HG03196 (cell line): ENCODE data around the gene RICTOR.
"Not testable (repeated sequence)": the region's sequence is repeated elsewhere in the genome, so short reads cannot be mapped to it uniquely, and the experiment has no call there.

ENCODE experiments used
- ATAC-seq: cut with Tn5 transposase; IDR thresholded peaks from one replicate; pipeline ENCODE4 v1.9.1; 2021; ENCODE audit not compliant: unreplicated experiment

The RICTOR gene

DNA sequence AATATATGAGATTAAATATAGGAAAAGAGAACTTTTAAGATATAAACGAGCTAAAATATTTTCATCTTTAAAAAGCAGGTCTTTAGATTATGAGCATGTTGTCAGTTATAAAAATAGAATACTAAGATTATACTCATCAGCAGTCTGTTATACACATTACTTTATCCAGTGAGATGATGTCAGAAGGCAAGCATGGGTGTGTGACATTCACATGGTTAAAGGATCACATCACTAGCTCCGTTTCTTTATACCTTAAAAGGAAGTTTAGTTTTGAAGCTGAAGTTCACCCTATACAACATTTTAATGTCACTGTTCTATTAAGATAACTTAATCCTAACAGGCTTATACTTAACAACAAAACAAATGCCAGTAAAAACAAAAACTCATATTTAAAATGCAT, 59.6 kb downstream of the RICTOR start:
- no peak for ATAC-seq

DNA sequence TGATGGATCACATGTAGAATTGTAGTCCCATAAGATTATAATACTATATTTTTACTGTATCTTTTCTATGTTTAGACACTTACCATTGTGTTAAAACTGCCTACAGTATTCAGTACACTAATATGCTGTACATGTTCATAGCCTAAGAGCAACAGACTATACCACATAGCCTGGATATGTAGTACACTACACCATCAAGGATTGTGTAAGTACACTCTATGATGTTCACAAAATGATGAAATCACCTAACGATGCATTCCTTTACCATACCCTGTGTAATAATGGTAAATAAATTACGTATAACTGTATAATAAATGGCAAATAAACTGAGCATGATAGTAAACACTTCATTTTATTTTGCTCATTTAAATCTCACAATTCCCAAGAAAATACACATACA, 60.3 kb downstream of the RICTOR start:
- no peak for ATAC-seq

DNA sequence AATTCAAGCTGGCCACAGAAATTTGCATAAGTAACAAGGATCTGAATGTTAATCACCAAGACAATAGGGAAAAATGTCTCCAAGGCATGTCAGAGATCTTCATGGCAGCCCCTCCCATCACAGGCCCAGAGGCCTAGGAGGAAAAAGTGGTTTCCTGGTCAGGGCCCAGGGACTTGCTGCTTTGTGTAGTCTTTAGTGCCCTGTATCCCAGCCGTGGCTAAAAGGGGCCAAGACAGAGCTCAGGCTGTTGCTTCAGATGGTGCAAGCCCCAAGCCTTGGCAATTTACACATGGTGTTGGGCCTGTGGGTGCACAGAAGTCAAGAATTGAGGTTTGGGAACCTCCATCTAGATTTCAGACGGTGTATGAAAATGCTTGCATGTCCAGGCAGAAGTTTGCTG, 63.2 kb downstream of the RICTOR start:
- ATAC-seq, result not testable (repeated sequence)

DNA sequence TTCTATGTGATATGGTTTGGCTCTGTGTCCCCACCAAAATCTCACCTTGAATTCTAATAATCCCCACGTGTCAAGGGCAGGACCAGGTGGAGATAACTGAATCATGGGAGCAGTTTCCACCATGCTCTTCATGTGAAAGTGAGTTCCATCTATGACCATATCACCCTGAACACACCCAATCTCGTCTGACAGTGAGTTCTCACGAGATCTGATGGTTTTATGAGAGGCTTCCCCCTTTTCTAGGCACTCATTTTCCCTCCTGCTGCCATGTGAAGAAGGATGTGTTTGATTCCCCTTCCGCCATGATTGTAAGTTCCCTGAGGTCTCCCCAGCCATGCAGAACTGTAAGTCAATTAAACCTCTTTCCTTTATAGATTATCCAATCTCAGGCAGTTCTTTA, 64.2 kb downstream of the RICTOR start:
- ATAC-seq, result no peak

DNA sequence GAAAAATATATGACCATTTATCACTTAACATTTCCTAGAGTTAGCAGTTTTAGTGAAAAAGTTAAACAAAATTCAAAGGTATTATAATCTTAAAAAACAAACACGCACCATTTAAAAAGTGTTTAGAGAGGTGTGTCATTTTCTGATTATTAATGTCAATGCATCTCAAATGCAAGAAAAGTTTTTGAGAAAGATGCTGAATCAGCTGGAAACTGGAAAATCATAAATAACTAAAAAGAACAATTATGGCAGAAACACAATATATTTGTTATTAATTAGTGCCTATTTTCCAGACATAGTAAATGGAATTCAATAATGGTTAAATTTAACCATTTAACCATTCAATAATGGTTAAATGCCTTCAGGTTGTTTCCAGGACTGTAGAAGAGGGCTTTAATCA, 64.9 kb downstream of the RICTOR start:
- ATAC-seq, result no peak

DNA sequence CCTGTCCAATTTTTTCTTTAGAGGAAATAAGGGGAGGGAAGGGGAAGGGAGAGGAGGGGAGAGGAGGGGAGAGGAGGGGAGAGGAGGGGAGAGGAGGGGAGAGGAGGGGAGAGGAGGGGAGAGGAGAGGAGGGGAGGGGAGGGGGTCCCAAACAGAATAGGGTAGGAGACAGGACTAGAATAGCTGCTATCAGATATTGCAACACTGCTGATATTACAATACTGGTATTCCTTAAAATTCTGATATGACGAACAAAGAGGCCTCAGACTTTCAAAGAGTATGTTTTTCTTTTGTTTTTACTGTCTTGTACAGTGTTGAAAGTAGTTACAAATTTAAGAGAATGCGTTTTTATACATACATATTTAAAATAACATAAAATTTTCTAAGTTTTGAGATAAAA, 67.5 kb downstream of the RICTOR start:
- ATAC-seq, result no peak

DNA sequence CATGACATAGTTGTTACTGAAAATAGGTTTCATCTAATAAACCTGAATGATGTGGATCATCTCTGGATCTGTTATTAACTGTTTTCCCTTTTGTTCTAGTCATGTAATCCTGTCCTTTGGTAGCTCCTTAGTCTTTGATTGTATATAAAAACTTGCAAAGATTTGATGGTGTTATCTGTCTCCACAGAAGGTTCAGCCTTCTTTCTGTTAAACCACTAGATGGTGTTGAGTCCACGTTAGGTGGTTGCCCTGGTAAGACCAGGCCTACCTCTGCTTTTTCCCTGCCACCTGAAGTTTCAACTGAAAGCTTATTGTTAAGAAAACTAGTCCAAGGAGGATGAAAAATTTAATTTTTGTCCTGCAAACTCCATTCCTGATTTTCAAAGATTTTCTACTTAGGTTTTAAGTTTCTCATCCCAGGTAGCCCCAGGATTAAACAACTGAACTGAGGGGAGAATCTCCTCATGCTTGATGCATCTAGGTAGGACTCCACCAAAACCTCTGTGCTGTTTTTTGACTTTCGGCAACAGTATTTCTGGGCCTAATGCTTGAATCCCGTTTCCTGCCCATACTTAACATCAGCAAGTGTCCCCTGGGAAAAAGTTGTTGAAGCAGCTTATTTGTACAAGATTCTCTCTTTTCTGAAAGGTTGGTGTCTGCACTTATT, 68.5 kb downstream of the RICTOR start:
- ATAC-seq, result no peak

DNA sequence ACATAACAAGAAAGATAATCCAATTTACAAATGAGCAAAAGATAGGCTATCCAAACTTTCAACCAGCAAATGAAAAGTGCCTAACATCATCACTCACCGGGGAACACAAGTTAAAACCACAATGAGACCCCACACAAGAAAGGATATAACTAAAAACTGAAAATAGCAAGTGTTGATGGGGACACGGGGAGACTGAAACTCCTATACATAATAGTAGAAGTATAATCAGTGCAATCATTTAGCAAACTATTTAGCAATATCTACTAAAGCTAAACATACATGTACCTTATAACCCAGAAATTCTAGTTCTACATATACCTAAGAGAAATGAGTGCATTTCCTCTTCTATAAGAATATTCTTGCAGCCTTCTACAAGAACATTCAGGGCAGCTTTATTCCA, 72.5 kb downstream of the RICTOR start:
- ATAC-seq, result no peak

DNA sequence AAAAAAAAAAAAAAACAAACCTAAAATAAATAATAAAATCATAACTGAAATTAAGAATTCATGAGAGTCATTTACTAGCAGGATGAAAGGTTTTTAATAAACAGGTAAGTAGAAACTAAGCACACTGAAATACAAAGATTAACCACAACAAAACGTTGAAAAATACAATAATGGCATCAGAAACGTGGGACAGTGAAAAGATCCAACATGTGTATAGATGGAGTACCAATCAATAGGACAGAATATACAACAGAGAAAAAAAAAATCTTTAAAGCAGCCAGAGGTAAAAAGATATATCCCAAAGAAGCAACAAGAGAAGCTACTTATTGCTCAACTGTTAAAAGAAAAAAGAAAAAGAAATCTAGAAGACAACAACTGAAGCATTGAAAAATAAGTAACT, 75.2 kb downstream of the RICTOR start:
- ATAC-seq, result no peak

DNA sequence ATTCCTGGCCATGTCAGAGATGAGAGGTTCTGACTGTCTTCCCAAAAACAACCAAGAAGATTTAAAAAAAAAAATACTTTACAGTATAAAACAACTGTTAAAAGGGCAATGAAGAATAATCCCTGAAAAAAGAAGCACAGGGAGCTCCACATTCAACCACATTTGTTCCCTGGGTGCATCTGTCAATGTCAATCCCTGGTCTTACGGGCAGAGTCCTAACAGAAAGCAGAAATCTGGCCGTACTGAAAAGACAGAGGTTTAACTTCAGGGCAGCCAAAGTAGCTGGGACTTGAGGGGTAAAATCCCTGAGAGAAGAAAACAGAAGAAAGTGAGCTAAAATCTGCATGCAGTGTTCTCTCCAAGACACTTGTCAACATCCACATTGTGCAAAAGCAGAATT, 76.6 kb downstream of the RICTOR start:
- ATAC-seq, result no peak

DNA sequence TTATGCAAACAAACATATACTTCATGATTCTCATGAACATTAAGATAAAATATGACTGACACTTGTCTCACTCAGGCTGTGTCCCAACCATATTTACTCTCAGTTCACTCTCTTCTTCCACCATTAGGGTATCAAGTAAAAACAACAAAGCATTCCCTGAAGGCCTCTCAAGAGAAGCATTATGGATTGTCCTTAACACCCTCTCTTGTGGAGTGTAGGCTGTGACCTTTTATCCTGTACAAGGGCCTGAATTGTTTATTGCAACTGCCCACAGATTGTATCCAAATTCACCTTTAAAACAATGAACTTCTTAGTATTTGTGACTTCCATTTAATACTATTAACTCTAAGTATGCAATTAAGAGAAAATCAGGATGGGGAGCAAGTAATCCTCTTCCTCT, 78.1 kb downstream of the RICTOR start:
- no peak for ATAC-seq

DNA sequence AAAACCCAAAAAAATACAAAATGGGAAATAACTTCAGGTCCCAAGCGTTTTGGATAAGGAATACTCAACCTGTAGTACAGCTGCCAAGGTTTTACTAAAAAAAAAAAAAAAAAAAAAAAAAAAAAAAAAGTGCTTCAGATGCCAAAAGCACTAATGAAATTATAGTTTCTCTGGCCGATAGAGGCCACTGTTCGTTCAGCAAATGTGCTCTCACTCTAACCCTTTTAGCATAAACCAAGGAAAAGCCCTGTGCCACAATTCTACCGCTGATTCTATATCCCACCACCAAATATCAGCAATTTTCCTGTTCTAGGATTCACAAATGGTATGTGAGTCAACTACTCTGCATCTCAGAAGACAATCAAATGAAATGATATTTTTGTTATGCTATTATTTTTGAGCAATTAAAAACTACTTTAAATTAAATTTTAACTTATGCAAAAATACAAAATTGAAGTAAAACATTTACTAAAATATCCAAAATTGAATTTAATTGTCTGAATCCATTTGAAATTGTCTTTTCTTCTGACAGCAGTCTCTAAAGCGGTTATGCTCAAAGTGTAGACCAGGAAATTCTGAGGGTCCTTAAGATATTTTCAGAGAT, 79.8 kb downstream of the RICTOR start:
- ATAC-seq, result no peak

DNA sequence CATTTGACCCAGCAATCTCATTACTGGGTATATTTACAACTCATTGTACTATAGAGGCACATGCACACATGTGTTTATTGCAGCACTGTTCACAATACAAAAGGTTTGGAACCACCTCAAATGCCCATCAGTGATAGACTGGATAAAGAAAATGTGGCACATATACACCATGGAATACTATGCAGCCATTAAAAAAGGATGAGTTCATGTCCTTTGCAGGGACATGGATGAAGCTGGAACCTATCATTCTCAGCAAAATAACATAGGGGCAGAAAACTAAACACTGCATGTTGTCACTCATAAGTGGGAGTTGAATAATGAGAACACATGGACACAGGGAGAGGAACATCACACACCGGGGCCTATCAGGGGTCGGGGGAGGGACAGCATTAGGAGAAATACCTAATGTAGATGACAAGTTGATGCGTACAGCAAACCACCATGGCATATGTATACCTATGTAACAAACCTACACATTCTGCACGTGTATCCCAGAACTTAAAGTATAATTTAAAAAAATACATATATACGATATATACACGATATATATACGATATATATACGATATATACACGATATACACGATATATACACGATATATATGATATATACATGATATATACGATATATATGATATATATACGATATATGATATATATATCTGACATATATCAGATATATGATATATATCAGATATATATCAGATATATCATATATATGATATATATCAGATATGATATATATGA, 84.1 kb downstream of the RICTOR start:
- not testable (repeated sequence) for ATAC-seq

DNA sequence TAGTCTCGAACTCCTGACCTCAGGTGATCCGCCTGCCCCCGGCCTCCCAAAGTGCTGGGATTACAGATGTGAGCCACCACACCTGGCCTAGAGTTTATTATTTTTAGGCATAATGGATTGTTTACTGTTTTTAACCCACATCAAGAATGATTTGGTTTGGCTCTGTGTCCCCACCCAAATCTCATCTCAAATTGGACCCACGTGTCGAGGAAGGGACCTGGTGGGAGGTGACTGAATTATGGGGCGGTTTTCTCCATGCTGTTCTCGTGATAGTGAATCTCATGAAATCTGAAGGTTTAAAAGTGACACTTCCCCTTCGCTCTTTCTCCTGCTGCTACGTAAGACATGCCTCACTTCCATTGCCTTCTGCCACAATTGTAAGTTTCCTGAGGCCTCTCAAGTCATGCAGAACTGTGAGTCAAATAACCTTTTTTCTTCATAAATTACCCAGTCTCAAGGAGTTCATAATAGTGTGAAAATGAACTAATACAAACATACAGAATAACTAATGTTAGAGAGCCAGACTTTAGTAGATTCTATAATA, 88.2 kb downstream of the RICTOR start:
- ATAC-seq, result no peak

DNA sequence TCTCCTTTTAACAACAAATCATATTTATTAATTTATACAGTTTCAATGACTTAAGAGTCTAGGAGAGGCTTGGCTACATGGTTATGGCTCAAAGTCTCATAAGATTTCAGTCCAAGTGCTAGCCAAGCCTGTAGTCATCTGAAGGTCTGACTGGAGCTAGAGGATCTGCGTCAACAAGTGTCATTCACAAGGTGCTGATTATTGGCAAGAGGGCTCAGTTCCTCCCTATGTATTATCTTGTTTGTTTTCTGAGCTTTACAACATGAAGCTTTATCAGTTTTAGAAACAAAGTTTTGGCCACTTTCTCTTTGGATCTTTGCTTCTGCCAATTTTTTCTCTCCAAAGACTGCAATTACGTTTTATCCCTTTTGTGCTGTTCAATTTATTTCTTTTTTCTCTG, 94.7 kb downstream of the RICTOR start:
- ATAC-seq, result no peak

DNA sequence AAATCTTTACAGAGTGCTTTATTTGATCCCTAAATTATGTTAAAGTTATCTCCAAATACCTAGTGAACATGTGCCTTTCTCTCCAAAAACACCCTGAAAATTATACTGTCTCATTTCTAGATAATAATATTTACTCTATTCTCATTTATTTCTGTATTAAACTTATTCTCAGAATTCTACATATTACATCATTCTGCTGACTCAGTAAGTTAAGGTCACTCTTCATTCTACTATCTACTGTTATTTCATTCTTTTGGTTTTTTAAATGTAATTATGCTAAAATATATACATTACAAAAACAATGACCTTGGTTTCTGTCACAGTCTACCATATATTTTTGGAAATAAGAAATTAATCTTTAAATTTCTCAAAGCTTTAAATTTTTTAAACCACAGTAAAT, 96.2 kb downstream of the RICTOR start:
- no peak for ATAC-seq

DNA sequence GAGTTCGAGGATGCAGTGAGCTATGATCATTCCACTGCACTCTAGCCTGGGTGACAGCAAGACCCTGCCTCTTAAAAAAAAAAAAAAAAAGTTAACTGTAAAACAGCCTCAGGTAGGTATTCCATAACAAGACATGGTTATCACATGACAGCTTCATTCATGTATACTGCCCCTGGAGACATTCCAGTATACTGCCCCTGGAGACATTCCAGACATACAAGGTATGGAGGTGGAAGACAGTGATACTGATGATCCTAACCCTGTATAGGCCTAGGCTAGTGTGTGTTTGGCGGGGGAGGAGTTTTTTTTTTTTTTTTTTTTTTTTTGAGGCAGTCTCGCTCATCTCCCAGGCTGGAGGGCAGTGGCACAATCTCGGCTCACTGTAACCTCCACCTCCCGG, 105.5 kb downstream of the RICTOR start:
- no peak for ATAC-seq

DNA sequence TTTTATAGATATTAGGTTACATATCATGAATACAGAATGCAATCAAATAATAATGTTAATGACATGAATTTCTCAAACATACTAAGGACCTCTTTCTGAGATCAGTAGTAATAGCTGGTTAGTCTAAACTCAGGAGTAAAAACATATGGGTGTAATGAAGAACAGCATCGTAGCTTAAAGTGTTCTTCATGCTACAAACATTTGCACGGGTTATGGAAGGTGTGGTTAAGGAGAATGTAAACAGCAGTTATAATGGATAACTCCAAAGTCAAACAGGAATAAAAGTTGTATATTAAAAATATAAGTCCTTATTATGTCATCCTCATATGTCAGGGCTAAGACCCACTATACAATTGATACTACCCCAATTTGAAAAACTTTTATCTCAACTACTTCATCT, 112.5 kb downstream of the RICTOR start:
- no peak for ATAC-seq

DNA sequence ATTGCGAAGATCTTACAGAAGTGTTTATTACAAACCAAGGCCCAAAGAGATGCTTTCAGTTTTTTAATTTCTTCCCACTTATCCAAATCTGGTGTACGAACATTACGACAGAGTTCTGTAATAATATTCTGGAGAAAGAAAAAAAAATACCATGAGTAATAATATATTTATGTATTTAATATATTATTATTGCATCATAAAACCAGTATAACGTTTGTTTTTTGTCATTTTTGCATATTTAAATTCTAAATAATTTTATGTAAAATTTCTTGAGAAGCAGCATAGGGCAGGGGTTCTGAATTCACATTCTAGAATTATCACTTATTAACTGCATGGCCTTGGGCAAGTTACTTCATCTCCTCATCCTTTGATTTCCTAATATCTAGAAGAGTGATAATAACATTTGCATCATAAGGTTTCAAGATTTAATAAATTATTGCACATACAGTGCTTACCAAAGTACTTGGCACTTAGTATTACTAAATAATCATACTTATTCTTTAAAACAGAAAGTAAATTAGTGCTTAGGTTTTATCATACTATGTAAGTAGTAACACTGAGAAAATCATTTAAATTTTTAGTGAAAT, 120.7 kb downstream of the RICTOR start:
- no peak for ATAC-seq

DNA sequence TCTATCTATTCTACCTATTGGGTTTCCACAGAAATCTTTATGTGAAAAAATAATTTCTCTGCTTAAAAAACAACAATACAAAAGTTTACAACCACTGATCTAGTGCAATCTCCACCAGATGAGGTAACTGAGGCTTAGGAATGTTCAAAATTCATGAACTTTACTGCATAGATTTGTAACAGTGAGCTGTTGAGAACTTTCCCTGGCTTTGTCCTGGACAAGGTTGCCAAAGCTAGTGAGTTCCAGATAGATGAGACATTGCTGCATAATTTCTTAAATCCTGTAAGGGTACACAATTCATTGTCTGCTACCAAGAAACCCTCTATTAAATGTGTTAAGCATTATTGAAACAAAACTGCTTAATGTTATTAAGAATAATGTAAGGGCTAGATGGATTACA, 125.7 kb downstream of the RICTOR start:
- no peak for ATAC-seq

DNA sequence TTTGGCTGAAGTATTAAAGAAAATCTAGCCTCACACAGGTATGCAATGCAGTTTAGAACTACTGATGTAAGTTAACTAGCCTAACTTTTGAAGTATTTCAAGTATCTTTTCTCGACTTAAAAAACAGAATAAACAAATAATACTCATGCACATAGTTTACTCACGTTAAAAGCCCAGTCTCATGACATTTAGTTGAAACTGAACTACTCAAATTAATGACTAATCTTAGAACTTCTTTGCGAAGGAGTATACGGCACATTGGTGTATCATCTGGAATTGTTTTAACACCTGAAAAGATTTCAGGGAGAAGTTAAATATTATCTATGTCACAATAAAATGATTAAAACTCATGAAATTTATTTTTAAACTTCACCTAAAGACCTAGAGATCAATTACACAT, 129.9 kb downstream of the RICTOR start:
- ATAC-seq, result no peak

DNA sequence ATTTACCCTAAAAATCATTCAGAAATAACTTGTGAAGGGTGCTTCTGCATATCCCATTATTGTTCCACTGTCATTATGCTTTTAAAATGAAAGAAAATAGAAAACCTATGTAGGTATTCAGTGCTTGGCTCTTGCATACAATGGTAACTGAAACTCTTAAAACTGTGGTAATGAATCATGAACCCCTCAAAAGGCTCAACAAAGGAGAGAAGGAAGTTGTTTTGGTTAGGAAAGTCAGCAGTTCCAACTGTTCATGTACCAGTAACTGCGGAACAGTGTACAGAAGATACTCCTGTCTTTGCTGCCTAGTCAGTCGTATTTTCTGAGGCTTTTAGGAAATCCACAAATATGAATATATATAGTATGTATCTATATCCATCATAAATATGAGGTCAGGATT, 132.3 kb downstream of the RICTOR start:
- ATAC-seq, result no peak
